IPS-18a (cell line): ENCODE results near the gene DDX10.

ENCODE experiments used
- H3K27ac ChIP-seq: one replicate; pipeline ENCODE4 v1.5.1; 2013; ENCODE audit warnings: low read length
- H3K27me3 ChIP-seq: one replicate; pipeline ENCODE4 v1.6.1; 2013; ENCODE audit warnings: mild to moderate bottlenecking, low read length; ENCODE audit not compliant: control insufficient read depth, insufficient read depth
- H3K36me3 ChIP-seq: one replicate; pipeline ENCODE4 v1.6.1; 2013; ENCODE audit warnings: low read depth, low read length; ENCODE audit not compliant: control insufficient read depth
- H3K4me1 ChIP-seq: one replicate; pipeline ENCODE4 v1.6.1; 2013; ENCODE audit warnings: low read depth, low read length; ENCODE audit not compliant: control insufficient read depth
- H3K4me3 ChIP-seq: one replicate; pipeline ENCODE4 v1.5.1; 2013; ENCODE audit warnings: low read length
- H3K9ac ChIP-seq: one replicate; pipeline ENCODE4 v1.6.1; 2013; ENCODE audit warnings: mild to moderate bottlenecking, low read length, moderate library complexity
- H3K9me3 ChIP-seq: one replicate; pipeline ENCODE4 v1.6.1; 2013; ENCODE audit warnings: low read depth, low read length; ENCODE audit not compliant: control insufficient read depth

DDX10 gene

GRCh38 chr11:108915666-108916065, 250.8 kb downstream of the DDX10 start:
- no peaks in the 10 kb centered on the region for H3K36me3 ChIP-seq
- no peak overlapping the region for H3K27ac ChIP-seq
- H3K4me3 ChIP-seq, result no peak overlapping the region
- H3K27me3 ChIP-seq, result no peaks in the 10 kb centered on the region
- H3K9me3 ChIP-seq, result no peaks in the 10 kb centered on the region
- H3K4me1 ChIP-seq, result no peaks in the 10 kb centered on the region
- H3K9ac ChIP-seq, result no peak overlapping the region

GRCh38 chr11:108916290-108916689, 251.4 kb downstream of the DDX10 start:
- no peak overlapping the region for H3K9ac ChIP-seq
- H3K4me1 ChIP-seq, result no peaks in the 10 kb centered on the region

GRCh38 chr11:108916935-108917334, 252.1 kb downstream of the DDX10 start:
- no peaks in the 10 kb centered on the region for H3K9me3 ChIP-seq
- H3K9ac ChIP-seq, result no peak overlapping the region
- H3K4me1 ChIP-seq, result no peaks in the 10 kb centered on the region
- no peaks in the 10 kb centered on the region for H3K27me3 ChIP-seq
- no peak overlapping the region for H3K4me3 ChIP-seq
- no peak overlapping the region for H3K27ac ChIP-seq
- no peaks in the 10 kb centered on the region for H3K36me3 ChIP-seq

More at GRCh38 chr11:108916290-108916689, 251.4 kb downstream of the DDX10 start:
- no peaks in the 10 kb centered on the region for H3K9me3 ChIP-seq
- H3K36me3 ChIP-seq, result no peaks in the 10 kb centered on the region
- no peaks in the 10 kb centered on the region for H3K27me3 ChIP-seq
- H3K27ac ChIP-seq, result no peak overlapping the region
- no peak overlapping the region for H3K4me3 ChIP-seq

- Histone ChIP-seq H3K27ac (no peak overlapping the region), H3K9me3 (no peaks in the 10 kb centered on the region), H3K36me3 (no peaks in the 10 kb centered on the region), H3K4me3 (no peak overlapping the region), H3K9ac (no peak overlapping the region), H3K4me1 (peaks cover under 1% of the 10 kb centered on the region), H3K27me3 (no peaks in the 10 kb centered on the region)
Observed at GRCh38 chr11:108921211-108921610, 256.3 kb downstream of the DDX10 start.

DNA sequence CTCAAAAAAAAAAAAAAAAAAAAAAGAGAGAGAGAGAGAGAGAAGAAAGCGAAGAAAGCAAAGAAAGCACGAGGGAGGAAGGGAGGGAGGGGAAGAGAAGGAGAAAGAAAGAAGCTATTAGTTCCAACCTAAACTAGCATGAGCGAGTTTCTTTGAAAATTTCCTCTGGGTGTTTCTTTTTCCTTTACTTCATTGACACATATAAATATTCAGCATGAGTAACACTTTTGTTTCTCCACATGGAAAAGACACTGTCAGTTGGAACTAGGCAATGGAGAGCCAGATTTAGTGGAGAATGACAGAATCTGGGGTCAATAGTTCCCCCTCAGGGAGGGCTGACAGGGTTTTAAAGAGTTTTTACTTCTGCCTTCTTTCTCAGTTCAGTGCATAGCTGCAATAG, 257.4 kb downstream of the DDX10 start:
- H3K27me3 ChIP-seq, result no peaks in the 10 kb centered on the region
- H3K36me3 ChIP-seq, result no peaks in the 10 kb centered on the region
- H3K4me1 ChIP-seq, result peaks cover 10% of the 10 kb centered on the region
- H3K9ac ChIP-seq, result no peak overlapping the region
- H3K4me3 ChIP-seq, result no peak overlapping the region
- H3K9me3 ChIP-seq, result no peaks in the 10 kb centered on the region
- H3K27ac ChIP-seq, result no peak overlapping the region

DNA sequence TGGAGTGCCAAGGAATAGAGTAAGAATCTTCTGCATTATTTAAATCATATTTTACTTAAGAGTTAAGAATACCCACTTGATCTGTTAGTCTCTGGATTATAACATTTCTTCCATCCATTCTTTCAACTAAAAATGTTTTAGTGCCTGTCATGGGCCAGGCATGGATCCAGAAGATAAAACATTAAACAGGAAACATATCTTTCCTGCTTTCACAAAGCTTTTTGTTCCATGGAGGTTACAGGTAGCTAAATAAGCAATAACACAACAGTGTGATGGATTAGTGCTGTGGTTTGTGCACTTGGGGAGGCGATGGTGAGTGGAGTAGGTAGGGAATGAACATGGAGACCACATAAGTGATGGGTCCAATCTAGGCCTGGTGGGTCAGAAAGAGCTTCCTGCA, 258.5 kb downstream of the DDX10 start:
- Histone ChIP-seq H3K27me3 (no peaks in the 10 kb centered on the region), H3K9me3 (no peaks in the 10 kb centered on the region), H3K4me1 (peaks cover 10% of the 10 kb centered on the region), H3K36me3 (no peaks in the 10 kb centered on the region), H3K4me3 (no peak overlapping the region), H3K9ac (no peak overlapping the region), H3K27ac (no peak overlapping the region)

DNA sequence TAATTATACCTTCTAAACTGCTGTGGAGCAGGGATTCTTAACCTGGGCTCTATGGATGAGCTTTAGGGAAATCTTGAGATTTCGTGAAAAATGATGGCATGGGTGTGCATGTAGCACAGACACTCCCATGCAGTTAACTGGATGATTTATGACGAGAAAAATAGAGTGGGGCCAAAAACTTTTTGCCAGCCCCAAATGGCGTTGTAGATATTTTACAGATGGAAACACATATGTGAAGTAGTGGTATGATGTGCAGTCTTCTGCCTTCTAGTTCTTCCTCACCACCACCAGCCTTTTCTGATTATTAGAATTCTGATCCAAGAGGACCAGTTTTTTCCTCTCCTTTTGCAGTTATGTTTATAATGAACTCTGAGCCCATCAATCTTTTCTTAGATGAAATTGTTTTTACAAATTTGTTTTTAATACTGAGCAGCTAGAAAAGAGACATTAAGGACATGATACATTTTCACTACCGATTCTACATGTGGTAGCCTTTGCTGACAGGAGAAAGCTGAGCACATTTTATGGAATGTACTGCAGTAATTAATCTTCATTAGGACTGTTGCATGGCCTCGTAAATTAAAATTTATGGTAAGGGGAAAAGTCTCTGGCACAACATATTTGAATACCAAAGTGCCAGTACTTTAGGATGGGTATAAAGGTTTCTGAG, 261.4 kb downstream of the DDX10 start:
- no peak overlapping the region for H3K9ac ChIP-seq
- peaks cover 10% of the 10 kb centered on the region for H3K4me1 ChIP-seq
- no peaks in the 10 kb centered on the region for H3K9me3 ChIP-seq
- no peak overlapping the region for H3K4me3 ChIP-seq
- H3K27ac ChIP-seq, result no peak overlapping the region
- H3K36me3 ChIP-seq, result no peaks in the 10 kb centered on the region
- no peaks in the 10 kb centered on the region for H3K27me3 ChIP-seq

GRCh38 chr11:108926841-108927577, 262.1 kb downstream of the DDX10 start:
- Histone ChIP-seq H3K27me3 (no peaks in the 10 kb centered on the region), H3K9me3 (no peaks in the 10 kb centered on the region), H3K27ac (peak overlapping the region; percentile 37), H3K4me3 (no peak overlapping the region), H3K4me1 (peaks cover 10% of the 10 kb centered on the region), H3K36me3 (no peaks in the 10 kb centered on the region), H3K9ac (no peak overlapping the region)

- Histone ChIP-seq H3K27ac (no peak overlapping the region), H3K9ac (no peak overlapping the region), H3K4me1 (peaks cover 10% of the 10 kb centered on the region), H3K27me3 (no peaks in the 10 kb centered on the region), H3K36me3 (no peaks in the 10 kb centered on the region), H3K4me3 (no peak overlapping the region), H3K9me3 (no peaks in the 10 kb centered on the region)
Observed at GRCh38 chr11:108927791-108928545, 263.1 kb downstream of the DDX10 start.

DNA sequence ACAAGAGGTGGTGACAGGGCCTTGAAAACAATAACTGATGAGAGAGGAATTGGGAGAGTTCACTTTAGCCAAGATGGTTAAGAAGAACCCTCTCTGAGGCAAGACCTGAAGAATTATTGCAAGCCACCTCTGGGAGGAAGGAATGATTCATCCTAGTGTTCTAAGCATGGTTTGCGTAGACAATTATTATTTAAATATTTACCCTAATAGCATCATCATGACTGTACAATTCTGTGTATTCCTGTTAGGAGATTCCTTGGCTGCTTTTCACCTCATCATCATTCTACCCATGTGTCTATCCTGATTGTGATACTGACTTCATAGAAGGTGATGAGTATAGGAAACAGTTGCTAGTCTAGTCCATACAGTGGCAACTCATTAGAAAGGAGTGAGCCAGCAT, 264.4 kb downstream of the DDX10 start:
- Histone ChIP-seq H3K4me1 (peaks cover 13% of the 10 kb centered on the region), H3K27ac (no peak overlapping the region), H3K36me3 (no peaks in the 10 kb centered on the region), H3K27me3 (no peaks in the 10 kb centered on the region), H3K9me3 (no peaks in the 10 kb centered on the region), H3K4me3 (no peak overlapping the region), H3K9ac (no peak overlapping the region)

GRCh38 chr11:108931168-108931567, 266.3 kb downstream of the DDX10 start:
- no peaks in the 10 kb centered on the region for H3K36me3 ChIP-seq
- H3K9ac ChIP-seq, result no peak overlapping the region
- no peak overlapping the region for H3K27ac ChIP-seq

More at GRCh38 chr11:108931168-108931567, 266.3 kb downstream of the DDX10 start:
- Histone ChIP-seq H3K9me3 (no peaks in the 10 kb centered on the region), H3K4me1 (peaks cover 20% of the 10 kb centered on the region), H3K27me3 (no peaks in the 10 kb centered on the region), H3K4me3 (no peak overlapping the region)
